Measurements from ENCODE around the gene DNM1L. TPM values are rescaled to one million over a fixed set of nuclear protein-coding genes. Genes with fewer than 3 reads are reported as not detected.

DNM1L gene
- total and polyA plus RNA-seq, 9 of the 15 experiments (the other 6 are each of a cell fraction or from before 2014, with no cell fraction given), result 24.1 to 82.8 (median 61.5) TPM

GRCh38 chr12:32755654-32756475, 76.8 kb downstream of the DNM1L start, which contains the start of gene YARS2 (continued):
- TF ChIP-seq POLR2H (tag; IDR thresholded peaks at IDR 0.05; ENCODE audit: low read depth) (peak; percentile 86), PRMT5 (CRISPR knock-in tag; IDR thresholded peaks at IDR 0.05) (no peak), MEF2A (IDR thresholded peaks at IDR 0.05; ENCODE audit: control insufficient read depth, low read depth, low read length) (no peak), POLR3G (IDR thresholded peaks at IDR 0.05; ENCODE audit: extremely low read depth, insufficient read length, insufficient replicate concordance) (no peak), ESRRA (IDR thresholded peaks at IDR 0.05; ENCODE audit: borderline replicate concordance, low read depth) (peak; percentile 13; the same call in 1 of the 2 replicates), ZFP36 (IDR thresholded peaks at IDR 0.05; ENCODE audit: low read depth, low read length, partially characterized antibody) (no peak), DDX20 (tag; IDR thresholded peaks at IDR 0.05; ENCODE audit: low read depth) (no peak), EP400 (IDR thresholded peaks at IDR 0.05) (peak; percentile 68), KDM5B (IDR thresholded peaks at IDR 0.05; ENCODE audit: insufficient replicate concordance, low read depth, low read length) (peak; percentile 97), THRA (IDR thresholded peaks at IDR 0.05) (no peak), LARP7 (IDR thresholded peaks at IDR 0.05) (no peak), EP300 (IDR thresholded peaks at IDR 0.05; ENCODE audit: low read length) (no peak), BDP1 (IDR thresholded peaks at IDR 0.05; ENCODE audit: insufficient read depth, insufficient read length) (no peak), CREM (IDR thresholded peaks at IDR 0.05; ENCODE audit: low read depth) (peak; percentile 61), ZFPM2 (CRISPR knock-in tag; IDR thresholded peaks at IDR 0.05) (no peak), HNRNPUL1 (IDR thresholded peaks at IDR 0.05; ENCODE audit: low read length) (no peak), GMEB1 (CRISPR knock-in tag; IDR thresholded peaks at IDR 0.05) (no peak; the same call in 1 of the 2 replicates), SRSF9 (IDR thresholded peaks at IDR 0.05; ENCODE audit: borderline replicate concordance, low read depth, low read length) (no peak), HDAC8 (tag; IDR thresholded peaks at IDR 0.05) (no peak)
- TF ChIP-seq, protein P1, sequence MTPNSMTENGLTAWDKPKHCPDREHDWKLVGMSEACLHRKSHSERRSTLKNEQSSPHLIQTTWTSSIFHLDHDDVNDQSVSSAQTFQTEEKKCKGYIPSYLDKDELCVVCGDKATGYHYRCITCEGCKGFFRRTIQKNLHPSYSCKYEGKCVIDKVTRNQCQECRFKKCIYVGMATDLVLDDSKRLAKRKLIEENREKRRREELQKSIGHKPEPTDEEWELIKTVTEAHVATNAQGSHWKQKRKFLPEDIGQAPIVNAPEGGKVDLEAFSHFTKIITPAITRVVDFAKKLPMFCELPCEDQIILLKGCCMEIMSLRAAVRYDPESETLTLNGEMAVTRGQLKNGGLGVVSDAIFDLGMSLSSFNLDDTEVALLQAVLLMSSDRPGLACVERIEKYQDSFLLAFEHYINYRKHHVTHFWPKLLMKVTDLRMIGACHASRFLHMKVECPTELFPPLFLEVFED (CRISPR knock-in tag; conservative IDR thresholded peaks at IDR 0.05), result no peak
- TF ChIP-seq, protein P2, sequence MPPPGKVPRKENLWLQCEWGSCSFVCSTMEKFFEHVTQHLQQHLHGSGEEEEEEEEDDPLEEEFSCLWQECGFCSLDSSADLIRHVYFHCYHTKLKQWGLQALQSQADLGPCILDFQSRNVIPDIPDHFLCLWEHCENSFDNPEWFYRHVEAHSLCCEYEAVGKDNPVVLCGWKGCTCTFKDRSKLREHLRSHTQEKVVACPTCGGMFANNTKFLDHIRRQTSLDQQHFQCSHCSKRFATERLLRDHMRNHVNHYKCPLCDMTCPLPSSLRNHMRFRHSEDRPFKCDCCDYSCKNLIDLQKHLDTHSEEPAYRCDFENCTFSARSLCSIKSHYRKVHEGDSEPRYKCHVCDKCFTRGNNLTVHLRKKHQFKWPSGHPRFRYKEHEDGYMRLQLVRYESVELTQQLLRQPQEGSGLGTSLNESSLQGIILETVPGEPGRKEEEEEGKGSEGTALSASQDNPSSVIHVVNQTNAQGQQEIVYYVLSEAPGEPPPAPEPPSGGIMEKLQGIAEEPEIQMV (tag; conservative IDR thresholded peaks at IDR 0.05; ENCODE audit: low read depth), result no peak
- TF ChIP-seq, protein P3, sequence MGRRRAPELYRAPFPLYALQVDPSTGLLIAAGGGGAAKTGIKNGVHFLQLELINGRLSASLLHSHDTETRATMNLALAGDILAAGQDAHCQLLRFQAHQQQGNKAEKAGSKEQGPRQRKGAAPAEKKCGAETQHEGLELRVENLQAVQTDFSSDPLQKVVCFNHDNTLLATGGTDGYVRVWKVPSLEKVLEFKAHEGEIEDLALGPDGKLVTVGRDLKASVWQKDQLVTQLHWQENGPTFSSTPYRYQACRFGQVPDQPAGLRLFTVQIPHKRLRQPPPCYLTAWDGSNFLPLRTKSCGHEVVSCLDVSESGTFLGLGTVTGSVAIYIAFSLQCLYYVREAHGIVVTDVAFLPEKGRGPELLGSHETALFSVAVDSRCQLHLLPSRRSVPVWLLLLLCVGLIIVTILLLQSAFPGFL (CRISPR knock-in tag; IDR thresholded peaks at IDR 0.05), result no peak
